PFSK-1 (cell line): ENCODE data around the gene LRBA.

Experiments
- FOXP2 ChIP-seq: optimal IDR thresholded peaks from 2 replicates; pipeline ENCODE3; 2011; ENCODE audit warnings: borderline replicate concordance, control low read depth, inconsistent platforms; ENCODE audit not compliant: insufficient read depth; ENCODE audit errors: extremely low read length, extremely low read depth
- POLR2AphosphoS5 ChIP-seq: IDR thresholded peaks from 2 replicates; pipeline ENCODE4 v1.6.1; 2012; ENCODE audit warnings: low read depth, mild to moderate bottlenecking, control low read depth, low read length, moderate library complexity
- REST ChIP-seq, 2 experiments: IDR thresholded peaks; 2 replicates each; pipeline versions ENCODE4 v1.6.1 to v1.8.0; 2011 to 2012; ENCODE audit warnings: low read depth in 2 of 2, low read length in 2 of 2, control low read depth in 1 of 2, inconsistent platforms in 1 of 2, mild to moderate bottlenecking in 1 of 2, moderate library complexity in 1 of 2; ENCODE audit not compliant: insufficient read depth in 1 of 2
- SIN3A ChIP-seq: IDR thresholded peaks from 2 replicates; pipeline ENCODE4 v1.6.1; 2012; ENCODE audit warnings: mild to moderate bottlenecking, low read length, moderate library complexity, borderline replicate concordance; ENCODE audit not compliant: insufficient read depth
- TAF1 ChIP-seq: IDR thresholded peaks from 2 replicates; pipeline ENCODE4 v1.6.1; 2012; ENCODE audit warnings: low read length, control low read depth, borderline replicate concordance; ENCODE audit not compliant: insufficient read depth

LRBA gene

GRCh38 chr4:150820409-150820808, 194.7 kb downstream of the LRBA start:
- TF ChIP-seq SIN3A (no peak), REST (IDR thresholded peaks at IDR 0.05; ENCODE audit: insufficient read depth in 1 of 2, low read depth in 2 of 2, low read length in 2 of 2) (no peak), TAF1 (no peak), FOXP2 (no peak), POLR2AphosphoS5 (no peak)

DNA sequence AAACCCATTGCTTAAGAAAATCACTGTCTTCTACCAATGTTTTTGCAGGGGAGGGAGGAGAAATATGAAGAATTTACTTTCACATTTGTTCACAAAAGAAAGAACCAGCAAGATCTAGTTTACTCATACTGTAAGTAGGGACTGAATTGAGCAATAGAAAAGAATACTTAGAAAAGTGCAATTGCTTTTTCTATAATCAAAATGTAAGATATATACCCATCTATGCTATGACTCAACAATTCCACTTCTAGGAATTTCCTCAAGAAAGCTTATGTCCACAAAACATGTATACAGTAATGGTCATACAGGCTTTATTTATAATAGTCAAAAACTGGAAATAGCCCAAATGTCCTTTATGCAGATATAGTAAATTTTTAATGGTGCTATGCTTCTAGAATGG, 196.4 kb downstream of the LRBA start:
- no peak for TF ChIP-seq TAF1
- no peak for TF ChIP-seq POLR2AphosphoS5
- TF ChIP-seq SIN3A = no peak
- no peak for TF ChIP-seq FOXP2
- no peak for TF ChIP-seq REST (IDR thresholded peaks at IDR 0.05; ENCODE audit: insufficient read depth in 1 of 2, low read depth in 2 of 2, low read length in 2 of 2)

DNA sequence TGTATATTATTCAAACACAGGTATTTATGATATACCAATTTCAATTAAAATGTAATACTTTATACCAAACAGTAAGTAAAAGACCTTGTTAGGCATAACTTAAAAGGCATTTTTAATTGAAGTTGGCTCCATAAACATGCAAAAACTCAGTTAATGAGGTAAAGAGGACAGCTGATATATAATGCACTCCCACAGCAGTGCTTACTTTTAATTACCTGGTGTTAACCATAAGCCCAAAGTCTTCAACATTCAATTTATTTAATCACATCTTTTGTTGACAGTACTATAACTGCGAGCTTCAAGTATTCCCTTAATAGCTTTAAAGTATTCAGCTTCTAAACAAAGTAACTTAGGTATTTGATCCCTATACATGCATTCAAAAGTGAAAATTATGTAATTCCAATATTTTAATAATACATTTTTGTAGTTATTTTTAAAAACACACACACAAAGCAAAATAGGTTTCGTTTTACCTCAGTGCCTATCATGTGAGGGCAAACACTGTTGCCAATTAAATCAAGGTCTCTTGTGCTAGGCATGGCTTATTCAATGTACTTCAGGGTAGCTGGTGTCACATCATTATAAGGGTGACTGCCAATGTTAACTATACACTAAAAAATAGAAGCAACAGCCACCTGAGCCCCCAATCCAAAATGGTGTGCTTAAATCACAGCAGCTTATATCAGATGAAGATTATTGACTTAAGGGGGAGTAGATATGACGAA, 197.1 kb downstream of the LRBA start:
- TF ChIP-seq SIN3A (no peak), REST (IDR thresholded peaks at IDR 0.05; ENCODE audit: insufficient read depth in 1 of 2, low read depth in 2 of 2, low read length in 2 of 2) (no peak), POLR2AphosphoS5 (no peak), FOXP2 (no peak), TAF1 (no peak)

DNA sequence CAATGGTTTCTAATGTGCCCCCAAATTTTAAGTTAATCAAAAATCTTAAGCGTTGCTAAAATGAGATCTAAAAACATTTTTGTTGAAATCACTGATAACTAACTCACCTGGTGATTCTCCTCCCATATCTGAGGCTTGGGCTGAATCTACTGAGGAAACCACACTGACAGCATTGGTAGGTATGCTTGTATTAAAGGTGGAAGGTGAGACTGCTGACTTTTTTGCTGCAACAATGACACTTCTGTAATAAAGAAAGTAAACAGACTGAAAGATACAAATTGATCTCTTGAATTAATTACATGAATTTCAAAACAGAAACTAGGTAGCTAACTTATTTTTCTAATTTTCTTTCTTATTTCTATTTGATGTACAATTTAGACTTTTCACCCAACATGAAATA, 198.1 kb downstream of the LRBA start:
- TF ChIP-seq POLR2AphosphoS5 (no peak), FOXP2 (no peak), TAF1 (no peak), SIN3A (no peak), REST (IDR thresholded peaks at IDR 0.05; ENCODE audit: insufficient read depth in 1 of 2, low read depth in 2 of 2, low read length in 2 of 2) (no peak)
